OCI-LY1 (cell line): ENCODE data around the gene TAAR2.
"Not testable (repeated sequence)": the region's sequence is repeated elsewhere in the genome, so short reads cannot be mapped to it uniquely, and the experiment has no call there.

Experiments used
- H2AFZ ChIP-seq: fragments of 200-600 bp; sonication (generic), shearing (Covaris generic); 2 replicates; pipeline ENCODE4 v1.6.0; 2014; ENCODE audit warnings: antibody characterized with exemption, mild to moderate bottlenecking, low read length
- H3F3A ChIP-seq: fragments of 200-600 bp; sonication (generic), shearing (Covaris generic); 2 replicates; pipeline ENCODE4 v1.6.0; 2014; ENCODE audit warnings: mild to moderate bottlenecking, antibody characterized with exemption, low read length, moderate library complexity; ENCODE audit not compliant: insufficient read depth
- H3K27ac ChIP-seq: fragments of 200-600 bp; sonication (generic); 2 replicates; pipeline ENCODE4 v1.5.1; 2014; ENCODE audit warnings: low read length, mixed run types, mild to moderate bottlenecking, low read depth; ENCODE audit not compliant: poor library complexity, severe bottlenecking
- H3K27me3 ChIP-seq: fragments of 200-600 bp; sonication (generic); 2 replicates; pipeline ENCODE4 v1.6.0; 2014; ENCODE audit warnings: antibody characterized with exemption, mild to moderate bottlenecking, low read length, moderate library complexity; ENCODE audit not compliant: insufficient read depth
- H3K36me3 ChIP-seq: fragments of 200-600 bp; sonication (generic); 2 replicates; pipeline ENCODE4 v1.6.1; 2014; ENCODE audit warnings: mild to moderate bottlenecking, antibody characterized with exemption, low read length, moderate library complexity, mixed read lengths; ENCODE audit not compliant: insufficient read depth
- H3K4me1 ChIP-seq: fragments of 200-600 bp; sonication (generic); 2 replicates; pipeline ENCODE4 v1.5.1; 2014; ENCODE audit warnings: mild to moderate bottlenecking, low read length, moderate library complexity; ENCODE audit not compliant: insufficient read depth, severe bottlenecking
- H3K4me2 ChIP-seq: fragments of 200-600 bp; sonication (generic), shearing (Covaris generic); 2 replicates; pipeline ENCODE4 v1.6.1; 2014; ENCODE audit warnings: low read length
- H3K4me3 ChIP-seq: fragments of 200-600 bp; sonication (generic); 2 replicates; pipeline ENCODE4 v1.5.1; 2014; ENCODE audit warnings: low read length, low read depth, mild to moderate bottlenecking, mixed read lengths; ENCODE audit not compliant: poor library complexity, severe bottlenecking
- H3K79me2 ChIP-seq: fragments of 200-600 bp; shearing (Covaris generic); 2 replicates; pipeline ENCODE4 v1.6.1; 2016; ENCODE audit warnings: mixed run types, low read length, mixed read lengths; ENCODE audit not compliant: insufficient read depth
- H3K9ac ChIP-seq: fragments of 200-600 bp; sonication (generic), shearing (Covaris generic); 2 replicates; pipeline ENCODE4 v1.6.1; 2014; ENCODE audit warnings: mild to moderate bottlenecking, low read length, mixed read lengths
- H3K9me2 ChIP-seq: fragments of 200-600 bp; sonication (generic), shearing (Covaris generic); 2 replicates; pipeline ENCODE4 v1.6.1; 2014; ENCODE audit warnings: low read depth, mild to moderate bottlenecking, low read length, mixed read lengths
- H3K9me3 ChIP-seq: fragments of 200-600 bp; shearing (Covaris generic); 2 replicates; pipeline ENCODE4 v1.6.1; 2014; ENCODE audit warnings: low read length, mixed read lengths
- H4K20me1 ChIP-seq: fragments of 200-600 bp; sonication (generic), shearing (Covaris generic); 2 replicates; pipeline ENCODE4 v1.6.0; 2016; ENCODE audit warnings: mild to moderate bottlenecking, low read length; ENCODE audit not compliant: insufficient read depth
- EZH2 ChIP-seq: fragments of 200-600 bp; sonication (generic), shearing (Covaris generic); IDR thresholded peaks from 2 replicates; pipeline ENCODE4 v1.8.0; 2017; ENCODE audit warnings: borderline replicate concordance, mixed run types, mild to moderate bottlenecking, antibody characterized with exemption, low read length, moderate library complexity, mixed read lengths
- TF ChIP-seq, protein P1 (sequence below): fragments of 200-600 bp; sonication (generic), shearing (Covaris generic); IDR thresholded peaks from 2 replicates; pipeline ENCODE4 v1.5.1; 2017; ENCODE audit warnings: mild to moderate bottlenecking, antibody characterized with exemption, low read length, moderate library complexity, mixed read lengths

The TAAR2 gene

DNA sequence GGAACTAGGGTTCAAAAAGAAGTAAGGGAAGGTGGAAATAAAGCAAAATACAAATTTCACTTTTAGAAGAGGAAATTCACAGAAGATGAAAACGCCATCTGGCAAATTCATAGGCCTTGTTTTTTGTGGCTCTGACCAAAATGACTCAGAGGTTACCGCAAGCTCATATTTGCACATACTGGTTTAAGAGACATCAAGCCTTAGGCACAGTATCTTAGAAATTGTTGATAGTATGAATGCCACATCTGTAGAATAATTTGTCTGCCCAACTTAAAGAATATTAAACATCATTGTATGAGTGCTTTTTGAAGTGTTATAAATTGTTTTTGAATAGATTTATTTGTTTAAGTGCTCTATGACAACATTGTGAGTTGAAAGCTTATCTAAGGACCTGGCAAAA, 24.3 kb upstream of the TAAR2 start:
- H4K20me1 ChIP-seq, result no peaks in the 10 kb centered on the region
- no peaks in the 10 kb centered on the region for H3K79me2 ChIP-seq
- no peaks in the 10 kb centered on the region for H3K9me3 ChIP-seq
- no peaks in the 10 kb centered on the region for H3K36me3 ChIP-seq
- no peaks in the 10 kb centered on the region for H3K4me1 ChIP-seq
- TF ChIP-seq EZH2, result no peak
- TF ChIP-seq, protein P1, sequence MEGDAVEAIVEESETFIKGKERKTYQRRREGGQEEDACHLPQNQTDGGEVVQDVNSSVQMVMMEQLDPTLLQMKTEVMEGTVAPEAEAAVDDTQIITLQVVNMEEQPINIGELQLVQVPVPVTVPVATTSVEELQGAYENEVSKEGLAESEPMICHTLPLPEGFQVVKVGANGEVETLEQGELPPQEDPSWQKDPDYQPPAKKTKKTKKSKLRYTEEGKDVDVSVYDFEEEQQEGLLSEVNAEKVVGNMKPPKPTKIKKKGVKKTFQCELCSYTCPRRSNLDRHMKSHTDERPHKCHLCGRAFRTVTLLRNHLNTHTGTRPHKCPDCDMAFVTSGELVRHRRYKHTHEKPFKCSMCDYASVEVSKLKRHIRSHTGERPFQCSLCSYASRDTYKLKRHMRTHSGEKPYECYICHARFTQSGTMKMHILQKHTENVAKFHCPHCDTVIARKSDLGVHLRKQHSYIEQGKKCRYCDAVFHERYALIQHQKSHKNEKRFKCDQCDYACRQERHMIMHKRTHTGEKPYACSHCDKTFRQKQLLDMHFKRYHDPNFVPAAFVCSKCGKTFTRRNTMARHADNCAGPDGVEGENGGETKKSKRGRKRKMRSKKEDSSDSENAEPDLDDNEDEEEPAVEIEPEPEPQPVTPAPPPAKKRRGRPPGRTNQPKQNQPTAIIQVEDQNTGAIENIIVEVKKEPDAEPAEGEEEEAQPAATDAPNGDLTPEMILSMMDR, result no peak
- H2AFZ ChIP-seq, result no peak overlapping the region
- H3K27me3 ChIP-seq, result no peaks in the 10 kb centered on the region
- H3K4me2 ChIP-seq, result no peak overlapping the region
- H3K9ac ChIP-seq, result no peak overlapping the region
- H3K27ac ChIP-seq, result no peak overlapping the region
- no peaks in the 10 kb centered on the region for H3K9me2 ChIP-seq
- H3F3A ChIP-seq, result no peaks in the 10 kb centered on the region
- no peak overlapping the region for H3K4me3 ChIP-seq

DNA sequence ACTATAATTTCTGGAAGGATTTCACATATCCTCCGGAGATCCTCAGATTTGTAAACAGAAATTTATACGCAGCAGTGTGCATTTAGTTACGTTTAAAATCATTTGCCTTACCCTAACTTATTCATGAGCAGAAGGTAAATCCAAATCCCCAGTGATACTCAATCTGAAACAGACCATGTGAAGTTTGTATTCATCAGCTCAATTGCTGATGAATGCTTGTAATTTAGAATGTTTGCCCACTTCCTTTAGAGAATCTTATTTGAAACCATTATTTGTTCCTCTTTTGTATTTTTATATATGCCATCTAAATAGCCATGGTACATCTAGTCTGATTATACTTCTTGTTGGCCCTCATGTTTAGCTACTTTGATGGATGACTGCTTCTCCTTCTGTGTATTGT, 19.5 kb upstream of the TAAR2 start:
- Histone ChIP-seq H3K27me3 (no peaks in the 10 kb centered on the region), H2AFZ (no peak overlapping the region), H3K4me1 (no peaks in the 10 kb centered on the region), H3K4me2 (no peak overlapping the region), H3K9me2 (no peaks in the 10 kb centered on the region), H3K9ac (no peak overlapping the region), H3K9me3 (no peaks in the 10 kb centered on the region), H3K4me3 (no peak overlapping the region), H3F3A (no peaks in the 10 kb centered on the region), H3K79me2 (no peaks in the 10 kb centered on the region), H4K20me1 (no peaks in the 10 kb centered on the region), H3K27ac (no peak overlapping the region), H3K36me3 (no peaks in the 10 kb centered on the region)
- TF ChIP-seq, protein P1, result no peak
- TF ChIP-seq EZH2, result no peak

DNA sequence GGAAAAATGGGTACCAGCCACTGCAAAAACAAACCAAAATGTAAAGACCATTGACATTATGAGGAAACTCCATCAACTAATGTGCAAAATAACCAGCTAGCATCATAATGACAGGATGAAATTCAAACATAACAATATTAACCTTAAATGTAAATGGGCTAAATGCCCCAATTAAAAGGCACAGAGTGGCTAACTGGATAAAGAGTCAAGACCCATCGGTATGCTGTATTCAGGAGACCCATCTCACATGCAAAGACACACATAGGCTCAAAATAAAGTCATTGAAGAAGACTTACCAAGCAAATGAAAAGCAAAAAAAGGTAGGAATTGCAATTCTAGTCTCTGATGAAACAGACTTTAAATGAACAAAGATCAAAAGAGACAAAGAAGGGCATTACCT, 13.1 kb upstream of the TAAR2 start:
- H3K27ac ChIP-seq, H3K4me1 ChIP-seq, H4K20me1 ChIP-seq, H3K79me2 ChIP-seq, H3K4me2 ChIP-seq, H3F3A ChIP-seq, H3K27me3 ChIP-seq, H3K9ac ChIP-seq, H3K4me3 ChIP-seq, H3K9me2 ChIP-seq, H2AFZ ChIP-seq, H3K9me3 ChIP-seq, H3K36me3 ChIP-seq: not testable (repeated sequence)

DNA sequence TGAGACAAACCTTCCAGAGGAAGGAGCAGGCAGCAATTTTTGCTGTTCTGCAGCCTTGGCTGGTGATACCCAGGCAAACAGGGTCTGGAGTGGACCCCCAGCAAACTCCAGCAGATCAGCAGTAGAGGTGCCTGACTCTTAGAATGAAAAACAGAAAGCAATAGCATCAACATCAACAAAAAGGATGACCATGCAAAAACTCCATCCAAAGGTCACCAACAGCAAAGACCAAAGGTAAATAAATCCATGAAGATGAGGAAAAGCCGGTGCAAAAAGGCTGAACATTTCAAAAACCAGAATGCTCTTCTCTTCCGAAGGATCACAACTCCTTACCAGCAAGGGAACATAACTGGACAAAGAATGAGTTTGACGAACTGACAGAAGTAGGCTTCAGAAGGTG, 11.8 kb upstream of the TAAR2 start:
- H3K79me2 ChIP-seq, H3K4me2 ChIP-seq, H3K4me3 ChIP-seq, H4K20me1 ChIP-seq, H3K36me3 ChIP-seq, H3K27me3 ChIP-seq, H3K27ac ChIP-seq, H3K9me3 ChIP-seq, H3K9ac ChIP-seq, H2AFZ ChIP-seq, H3K9me2 ChIP-seq, H3K4me1 ChIP-seq, H3F3A ChIP-seq: not testable (repeated sequence)

DNA sequence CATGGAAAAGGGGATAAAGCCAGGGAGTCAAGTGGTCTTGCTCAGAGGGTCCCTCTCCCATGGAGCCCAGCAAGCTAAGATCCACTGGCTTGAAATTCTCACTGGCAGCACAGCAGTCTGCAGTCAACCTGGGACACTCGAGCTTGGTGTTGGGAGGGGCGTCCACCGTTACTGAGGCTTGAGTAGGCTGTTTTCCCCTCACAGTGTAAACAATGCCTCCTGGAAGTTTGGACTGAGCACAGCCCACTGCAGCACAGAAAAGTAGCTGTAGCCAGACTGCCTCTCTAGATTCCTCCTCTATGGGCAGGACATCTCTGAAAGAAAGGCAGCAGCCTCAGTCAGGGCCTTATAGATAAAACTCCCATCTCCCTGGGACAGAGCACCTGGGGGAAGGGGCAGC, 11.2 kb upstream of the TAAR2 start:
- H3K4me2 ChIP-seq, H3K9me3 ChIP-seq, H3K4me1 ChIP-seq, H3K27me3 ChIP-seq, H3K9ac ChIP-seq, H3K9me2 ChIP-seq, H3K27ac ChIP-seq, H2AFZ ChIP-seq, H3K36me3 ChIP-seq, H3K79me2 ChIP-seq, H3F3A ChIP-seq, H3K4me3 ChIP-seq, H4K20me1 ChIP-seq: not testable (repeated sequence)
